ENCODE data around the gene SND1.

The SND1 gene

GRCh38 chr7:127689194-127689772 lies 37.3 kb downstream of the SND1 start:
- DNase-seq = no peak

GRCh38 chr7:127690337-127690736 lies 38.3 kb downstream of the SND1 start:
- DNase-seq = no peak

- no peak for DNase-seq
These were observed 38.8 kb downstream of the SND1 start for GRCh38 chr7:127690806-127691205.

- DNase-seq = no peak
These were observed 40.2 kb downstream of the SND1 start for GRCh38 chr7:127692200-127692599.

- no peak for DNase-seq
These were observed 47.9 kb downstream of the SND1 start for GRCh38 chr7:127699853-127700252.

- DNase-seq = no peak
These were observed 50.2 kb downstream of the SND1 start for GRCh38 chr7:127702052-127702652.

- no peak for DNase-seq
These were observed 50.9 kb downstream of the SND1 start for GRCh38 chr7:127702938-127703337.

- no peak for DNase-seq
These were observed 52.2 kb downstream of the SND1 start for GRCh38 chr7:127704211-127704610.

GRCh38 chr7:127705461-127705959 lies 53.5 kb downstream of the SND1 start:
- no peak for DNase-seq

GRCh38 chr7:127706766-127707165 lies 54.8 kb downstream of the SND1 start:
- no peak for DNase-seq

GRCh38 chr7:127708201-127708600 lies 56.2 kb downstream of the SND1 start:
- DNase-seq = no peak

- peak; percentile 92 for DNase-seq
These were observed 56.8 kb downstream of the SND1 start for GRCh38 chr7:127708788-127709187.

GRCh38 chr7:127710635-127711034 lies 58.6 kb downstream of the SND1 start:
- no peak for DNase-seq

- DNase-seq = no peak
These were observed 59.9 kb downstream of the SND1 start for GRCh38 chr7:127711872-127712271.

- DNase-seq = no peak
These were observed 61.0 kb downstream of the SND1 start for GRCh38 chr7:127713006-127713405.

GRCh38 chr7:127713758-127714157 lies 61.8 kb downstream of the SND1 start:
- DNase-seq = no peak

GRCh38 chr7:127715272-127715671 lies 63.3 kb downstream of the SND1 start:
- DNase-seq = no peak

GRCh38 chr7:127715901-127716300 lies 63.9 kb downstream of the SND1 start:
- no peak for DNase-seq

- no peak for DNase-seq
These were observed 65.7 kb downstream of the SND1 start for GRCh38 chr7:127717502-127718339.

- DNase-seq = no peak
These were observed 66.3 kb downstream of the SND1 start for GRCh38 chr7:127718340-127718679.

GRCh38 chr7:127726476-127726875 lies 74.5 kb downstream of the SND1 start:
- no peak for DNase-seq

GRCh38 chr7:127730658-127731276 lies 78.8 kb downstream of the SND1 start:
- DNase-seq = no peak

GRCh38 chr7:127731431-127732080 lies 79.6 kb downstream of the SND1 start:
- no peak for DNase-seq
